ENCODE results near the gene CCL3.

The CCL3 gene

DNA sequence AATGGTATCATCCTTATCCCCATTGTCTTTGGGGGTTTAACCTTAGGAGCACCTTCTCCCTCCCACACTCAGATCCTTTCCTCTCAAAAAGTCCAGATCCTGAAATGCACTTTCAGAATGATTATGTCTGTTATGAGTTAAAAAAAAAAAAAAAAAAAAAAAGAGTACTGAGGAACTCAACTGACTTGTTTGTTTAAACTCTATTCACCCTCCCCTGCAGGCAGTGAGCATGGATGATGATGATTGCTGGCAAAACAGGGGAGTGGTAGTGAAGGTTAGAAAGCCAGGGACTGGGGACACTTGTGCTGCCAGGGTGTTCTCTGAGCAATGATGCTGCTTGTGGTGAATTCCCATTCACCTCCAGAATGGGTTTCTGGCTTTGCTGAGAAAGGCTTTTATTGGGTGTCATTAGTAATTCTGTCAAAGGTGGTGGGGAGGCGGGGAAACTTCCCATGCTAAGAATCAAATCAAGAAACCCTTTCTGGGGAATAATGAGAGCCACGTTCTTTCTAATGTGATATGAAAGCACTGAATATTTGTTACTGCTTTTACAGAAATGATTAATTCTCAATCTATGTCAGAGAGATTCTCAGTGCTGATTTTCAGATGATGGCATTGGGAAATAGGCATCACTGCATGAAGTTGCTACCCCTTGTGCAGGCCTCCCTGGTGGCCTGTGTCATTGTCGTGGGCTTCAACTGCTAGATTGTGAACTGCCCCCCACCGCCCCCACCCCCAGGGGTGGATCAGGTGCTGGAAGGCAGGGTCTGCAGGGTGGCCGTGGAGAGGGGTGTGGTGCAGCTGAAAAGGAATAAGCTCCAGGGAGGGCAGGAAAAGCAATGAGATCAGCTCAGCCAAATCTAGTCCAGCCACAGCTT lies 27.8 kb upstream of the CCL3 start:
- TF ChIP-seq YY1 (IDR thresholded peaks at IDR 0.05; ENCODE audit: low read depth) (no peak), NFIC (IDR thresholded peaks at IDR 0.05) (no peak), CEBPB (IDR thresholded peaks at IDR 0.05) (no peak), CREB1 (IDR thresholded peaks at IDR 0.05; ENCODE audit: low read depth) (no peak), TEAD4 (IDR thresholded peaks at IDR 0.05) (no peak)
- TF ChIP-seq, protein P1, sequence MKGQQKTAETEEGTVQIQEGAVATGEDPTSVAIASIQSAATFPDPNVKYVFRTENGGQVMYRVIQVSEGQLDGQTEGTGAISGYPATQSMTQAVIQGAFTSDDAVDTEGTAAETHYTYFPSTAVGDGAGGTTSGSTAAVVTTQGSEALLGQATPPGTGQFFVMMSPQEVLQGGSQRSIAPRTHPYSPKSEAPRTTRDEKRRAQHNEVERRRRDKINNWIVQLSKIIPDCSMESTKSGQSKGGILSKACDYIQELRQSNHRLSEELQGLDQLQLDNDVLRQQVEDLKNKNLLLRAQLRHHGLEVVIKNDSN (IDR thresholded peaks at IDR 0.05): no peak

DNA sequence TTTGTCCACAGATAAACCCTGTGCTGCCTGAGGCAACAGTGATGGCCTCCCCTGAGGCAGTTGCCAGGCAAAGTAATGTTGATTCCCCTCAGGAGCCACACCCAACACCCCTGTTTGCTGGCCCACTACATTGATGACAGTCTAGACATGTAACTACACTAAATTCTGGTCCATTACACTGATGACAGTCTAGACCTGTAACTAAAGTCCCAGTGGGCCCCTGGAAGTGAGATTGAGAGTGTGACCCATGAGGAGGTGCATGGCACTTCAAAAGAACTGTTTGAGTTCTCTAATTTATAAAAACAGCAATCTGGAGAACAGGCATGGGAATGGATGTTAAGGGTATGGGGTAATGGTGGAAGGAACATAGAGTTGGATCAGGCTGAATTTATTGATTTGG lies 22.6 kb upstream of the CCL3 start:
- no peak for TF ChIP-seq EP300 (IDR thresholded peaks at IDR 0.05; ENCODE audit: borderline replicate concordance)
- no peak for TF ChIP-seq TCF12 (IDR thresholded peaks at IDR 0.05; ENCODE audit: low read depth)
- TF ChIP-seq TEAD4 (IDR thresholded peaks at IDR 0.05): no peak
- TF ChIP-seq EGR1 (IDR thresholded peaks at IDR 0.05): no peak
- TF ChIP-seq, protein P2, sequence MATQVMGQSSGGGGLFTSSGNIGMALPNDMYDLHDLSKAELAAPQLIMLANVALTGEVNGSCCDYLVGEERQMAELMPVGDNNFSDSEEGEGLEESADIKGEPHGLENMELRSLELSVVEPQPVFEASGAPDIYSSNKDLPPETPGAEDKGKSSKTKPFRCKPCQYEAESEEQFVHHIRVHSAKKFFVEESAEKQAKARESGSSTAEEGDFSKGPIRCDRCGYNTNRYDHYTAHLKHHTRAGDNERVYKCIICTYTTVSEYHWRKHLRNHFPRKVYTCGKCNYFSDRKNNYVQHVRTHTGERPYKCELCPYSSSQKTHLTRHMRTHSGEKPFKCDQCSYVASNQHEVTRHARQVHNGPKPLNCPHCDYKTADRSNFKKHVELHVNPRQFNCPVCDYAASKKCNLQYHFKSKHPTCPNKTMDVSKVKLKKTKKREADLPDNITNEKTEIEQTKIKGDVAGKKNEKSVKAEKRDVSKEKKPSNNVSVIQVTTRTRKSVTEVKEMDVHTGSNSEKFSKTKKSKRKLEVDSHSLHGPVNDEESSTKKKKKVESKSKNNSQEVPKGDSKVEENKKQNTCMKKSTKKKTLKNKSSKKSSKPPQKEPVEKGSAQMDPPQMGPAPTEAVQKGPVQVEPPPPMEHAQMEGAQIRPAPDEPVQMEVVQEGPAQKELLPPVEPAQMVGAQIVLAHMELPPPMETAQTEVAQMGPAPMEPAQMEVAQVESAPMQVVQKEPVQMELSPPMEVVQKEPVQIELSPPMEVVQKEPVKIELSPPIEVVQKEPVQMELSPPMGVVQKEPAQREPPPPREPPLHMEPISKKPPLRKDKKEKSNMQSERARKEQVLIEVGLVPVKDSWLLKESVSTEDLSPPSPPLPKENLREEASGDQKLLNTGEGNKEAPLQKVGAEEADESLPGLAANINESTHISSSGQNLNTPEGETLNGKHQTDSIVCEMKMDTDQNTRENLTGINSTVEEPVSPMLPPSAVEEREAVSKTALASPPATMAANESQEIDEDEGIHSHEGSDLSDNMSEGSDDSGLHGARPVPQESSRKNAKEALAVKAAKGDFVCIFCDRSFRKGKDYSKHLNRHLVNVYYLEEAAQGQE (IDR thresholded peaks at IDR 0.05; ENCODE audit: low read depth): no peak
- TF ChIP-seq NFIC (IDR thresholded peaks at IDR 0.05): no peak
- no peak for TF ChIP-seq TAF1 (IDR thresholded peaks at IDR 0.05; ENCODE audit: low read depth)
- no peak for TF ChIP-seq YY1 (IDR thresholded peaks at IDR 0.05; ENCODE audit: low read depth)
- no peak for TF ChIP-seq CREB1 (IDR thresholded peaks at IDR 0.05; ENCODE audit: low read depth)
- TF ChIP-seq, protein P1 (IDR thresholded peaks at IDR 0.05): no peak
- TF ChIP-seq, protein P3, sequence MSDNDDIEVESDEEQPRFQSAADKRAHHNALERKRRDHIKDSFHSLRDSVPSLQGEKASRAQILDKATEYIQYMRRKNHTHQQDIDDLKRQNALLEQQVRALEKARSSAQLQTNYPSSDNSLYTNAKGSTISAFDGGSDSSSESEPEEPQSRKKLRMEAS (IDR thresholded peaks at IDR 0.05): no peak

DNA sequence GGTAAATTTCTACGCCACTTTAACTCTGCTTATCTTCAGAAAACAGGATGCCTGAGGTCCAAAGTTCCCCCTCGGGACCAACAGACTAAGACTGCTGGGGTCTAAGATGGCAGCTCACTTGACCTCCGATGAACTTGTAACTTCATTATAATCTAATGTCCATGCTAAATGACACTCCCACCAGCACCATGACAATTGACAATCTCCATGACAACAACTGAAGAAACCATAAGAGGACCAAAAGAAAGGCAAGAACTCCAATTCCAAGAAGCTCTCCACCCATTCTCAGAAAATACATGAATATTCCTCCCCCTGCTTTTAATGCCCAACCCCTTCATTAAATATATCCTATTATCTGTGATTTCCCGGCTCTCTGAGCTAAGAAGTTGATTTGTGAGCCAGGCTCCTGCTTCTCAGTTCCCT lies 21.1 kb upstream of the CCL3 start:
- TF ChIP-seq, protein P1 (IDR thresholded peaks at IDR 0.05): no peak
- no peak for TF ChIP-seq TEAD4 (IDR thresholded peaks at IDR 0.05)
- TF ChIP-seq EP300 (IDR thresholded peaks at IDR 0.05; ENCODE audit: borderline replicate concordance): no peak
- TF ChIP-seq FOXM1 (IDR thresholded peaks at IDR 0.05; ENCODE audit: borderline replicate concordance, low read depth): no peak
- no peak for TF ChIP-seq TAF1 (IDR thresholded peaks at IDR 0.05; ENCODE audit: low read depth)
- no peak for TF ChIP-seq ZBTB7A (IDR thresholded peaks at IDR 0.05; ENCODE audit: low read depth)

DNA sequence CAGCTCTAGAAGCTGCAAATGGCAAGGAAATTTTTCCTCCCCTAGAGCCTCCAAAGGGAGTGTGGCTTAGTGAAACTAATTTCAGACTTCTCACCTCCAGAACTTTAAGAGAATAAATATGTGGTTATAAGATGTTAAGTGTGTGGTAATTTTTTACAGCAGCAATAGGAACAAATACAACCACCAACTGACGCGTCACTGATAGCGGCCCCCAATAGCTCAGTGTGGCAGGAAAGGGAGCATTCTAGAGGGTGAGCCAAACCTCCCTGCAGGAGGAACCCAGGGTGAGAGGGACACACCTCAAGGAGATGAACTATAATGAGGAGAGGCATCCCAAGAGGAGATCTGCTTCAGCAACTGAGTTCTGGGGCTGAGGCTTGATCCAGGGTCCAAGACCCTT lies 17.7 kb upstream of the CCL3 start:
- TF ChIP-seq EP300 (IDR thresholded peaks at IDR 0.05; ENCODE audit: borderline replicate concordance) (no peak), FOXM1 (IDR thresholded peaks at IDR 0.05; ENCODE audit: borderline replicate concordance, low read depth) (no peak), TEAD4 (IDR thresholded peaks at IDR 0.05) (no peak), NFIC (IDR thresholded peaks at IDR 0.05) (no peak), TCF12 (IDR thresholded peaks at IDR 0.05; ENCODE audit: low read depth) (no peak), CREB1 (IDR thresholded peaks at IDR 0.05; ENCODE audit: low read depth) (no peak), ZBTB7A (IDR thresholded peaks at IDR 0.05; ENCODE audit: low read depth) (no peak), RAD21 (IDR thresholded peaks at IDR 0.05; ENCODE audit: low read depth) (no peak), YY1 (IDR thresholded peaks at IDR 0.05; ENCODE audit: low read depth) (no peak), EGR1 (IDR thresholded peaks at IDR 0.05) (no peak), CEBPB (IDR thresholded peaks at IDR 0.05) (no peak), TAF1 (IDR thresholded peaks at IDR 0.05; ENCODE audit: low read depth) (no peak)
- TF ChIP-seq, protein P2 (IDR thresholded peaks at IDR 0.05; ENCODE audit: low read depth): no peak
- TF ChIP-seq, protein P3 (IDR thresholded peaks at IDR 0.05): no peak
- TF ChIP-seq, protein P1 (IDR thresholded peaks at IDR 0.05): no peak

DNA sequence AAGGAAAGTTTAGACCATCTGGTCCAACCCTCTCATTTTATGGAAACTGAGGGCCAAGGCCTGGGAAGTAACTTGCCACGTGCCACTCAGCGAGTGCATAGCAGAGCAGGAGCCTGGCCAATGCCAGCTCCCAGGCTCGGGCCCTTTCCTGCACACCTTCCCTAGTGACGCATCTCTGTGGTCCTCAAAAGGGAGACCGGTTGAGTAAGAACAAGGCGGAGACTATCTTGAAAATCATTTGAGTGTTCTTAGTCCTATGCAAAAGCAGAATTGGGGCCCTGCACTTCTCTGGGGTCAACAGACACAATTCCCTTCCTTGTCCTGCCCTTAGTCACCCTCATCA lies 16.5 kb upstream of the CCL3 start:
- no peak for TF ChIP-seq CREB1 (IDR thresholded peaks at IDR 0.05; ENCODE audit: low read depth)
- no peak for TF ChIP-seq EP300 (IDR thresholded peaks at IDR 0.05; ENCODE audit: borderline replicate concordance)
- TF ChIP-seq NFIC (IDR thresholded peaks at IDR 0.05): no peak
- TF ChIP-seq, protein P1 (IDR thresholded peaks at IDR 0.05): no peak
- no peak for TF ChIP-seq YY1 (IDR thresholded peaks at IDR 0.05; ENCODE audit: low read depth)
- TF ChIP-seq, protein P2 (IDR thresholded peaks at IDR 0.05; ENCODE audit: low read depth): no peak
- TF ChIP-seq EGR1 (IDR thresholded peaks at IDR 0.05): no peak
- no peak for TF ChIP-seq TAF1 (IDR thresholded peaks at IDR 0.05; ENCODE audit: low read depth)
